GM19467 (cell line): ENCODE measurements around the gene DGKE.

Experiments used
- ATAC-seq: cut with Tn5 transposase; IDR thresholded peaks from one replicate; pipeline ENCODE4 v1.9.1; 2021; ENCODE audit warnings: mild to moderate bottlenecking, moderate library complexity; ENCODE audit not compliant: unreplicated experiment

The DGKE gene

GRCh38 chr17:56845934-56846333 is 12.0 kb downstream of the DGKE start:
- ATAC-seq, result no peak

GRCh38 chr17:56847106-56847505 is 13.2 kb downstream of the DGKE start:
- ATAC-seq, result no peak

- no peak for ATAC-seq
These were observed 15.2 kb downstream of the DGKE start for GRCh38 chr17:56849131-56849530.

GRCh38 chr17:56850591-56850990 is 16.6 kb downstream of the DGKE start:
- ATAC-seq, result no peak

- ATAC-seq, result no peak
These were observed 17.1 kb downstream of the DGKE start for GRCh38 chr17:56851008-56851407.

- no peak for ATAC-seq
These were observed 27.9 kb downstream of the DGKE start for GRCh38 chr17:56861899-56862298.

- ATAC-seq, result no peak
These were observed 30.0 kb downstream of the DGKE start for GRCh38 chr17:56863974-56864373.

GRCh38 chr17:56866076-56866475 is 32.1 kb downstream of the DGKE start:
- ATAC-seq, result no peak

- no peak for ATAC-seq
These were observed 32.5 kb downstream of the DGKE start for GRCh38 chr17:56866496-56866895.

- ATAC-seq, result no peak
These were observed 34.0 kb downstream of the DGKE start for GRCh38 chr17:56867948-56868376.

GRCh38 chr17:56868716-56869115 is 34.8 kb downstream of the DGKE start:
- no peak for ATAC-seq

- no peak for ATAC-seq
These were observed 36.2 kb downstream of the DGKE start for GRCh38 chr17:56870081-56870651.

- ATAC-seq, result no peak
These were observed 42.8 kb downstream of the DGKE start for GRCh38 chr17:56876766-56877179.

GRCh38 chr17:56879280-56879679 is 45.3 kb downstream of the DGKE start:
- no peak for ATAC-seq

- no peak for ATAC-seq
These were observed 46.2 kb downstream of the DGKE start for GRCh38 chr17:56880133-56880532.

- ATAC-seq, result no peak
These were observed 46.6 kb downstream of the DGKE start for GRCh38 chr17:56880571-56880970.

GRCh38 chr17:56881685-56882295 is 47.8 kb downstream of the DGKE start:
- ATAC-seq, result no peak

- no peak for ATAC-seq
These were observed 49.7 kb downstream of the DGKE start for GRCh38 chr17:56883616-56884015.

GRCh38 chr17:56884483-56885311 is 50.7 kb downstream of the DGKE start:
- no peak for ATAC-seq

GRCh38 chr17:56885312-56885657 is 51.3 kb downstream of the DGKE start:
- no peak for ATAC-seq

GRCh38 chr17:56886288-56886731 is 52.4 kb downstream of the DGKE start:
- ATAC-seq, result no peak

- ATAC-seq, result no peak
These were observed 53.2 kb downstream of the DGKE start for GRCh38 chr17:56887105-56887504.
